Stomach (tissue), 4 donors: ENCODE measurements around the gene SLC22A31.

Source experiments
- EP300 ChIP-seq: sonication (generic); formaldehyde crosslinking; IDR thresholded peaks from one replicate; pipeline ENCODE4 v1.6.1; 2017; ENCODE audit warnings: antibody characterized with exemption
- TF ChIP-seq, protein P1 (sequence below), 7 experiments: fragments of 450-650 bp in 4 of 7; fragments of 200-600 bp in 3 of 7; sonication (generic) in 3 of 7; IDR thresholded peaks; one replicate each; pipeline ENCODE4 v1.5.1; 2016 to 2019; ENCODE audit warnings: antibody characterized with exemption in 7 of 7, control low read depth in 2 of 7, mild to moderate bottlenecking in 1 of 7

- TF ChIP-seq, protein P1, sequence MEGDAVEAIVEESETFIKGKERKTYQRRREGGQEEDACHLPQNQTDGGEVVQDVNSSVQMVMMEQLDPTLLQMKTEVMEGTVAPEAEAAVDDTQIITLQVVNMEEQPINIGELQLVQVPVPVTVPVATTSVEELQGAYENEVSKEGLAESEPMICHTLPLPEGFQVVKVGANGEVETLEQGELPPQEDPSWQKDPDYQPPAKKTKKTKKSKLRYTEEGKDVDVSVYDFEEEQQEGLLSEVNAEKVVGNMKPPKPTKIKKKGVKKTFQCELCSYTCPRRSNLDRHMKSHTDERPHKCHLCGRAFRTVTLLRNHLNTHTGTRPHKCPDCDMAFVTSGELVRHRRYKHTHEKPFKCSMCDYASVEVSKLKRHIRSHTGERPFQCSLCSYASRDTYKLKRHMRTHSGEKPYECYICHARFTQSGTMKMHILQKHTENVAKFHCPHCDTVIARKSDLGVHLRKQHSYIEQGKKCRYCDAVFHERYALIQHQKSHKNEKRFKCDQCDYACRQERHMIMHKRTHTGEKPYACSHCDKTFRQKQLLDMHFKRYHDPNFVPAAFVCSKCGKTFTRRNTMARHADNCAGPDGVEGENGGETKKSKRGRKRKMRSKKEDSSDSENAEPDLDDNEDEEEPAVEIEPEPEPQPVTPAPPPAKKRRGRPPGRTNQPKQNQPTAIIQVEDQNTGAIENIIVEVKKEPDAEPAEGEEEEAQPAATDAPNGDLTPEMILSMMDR (IDR thresholded peaks at IDR 0.05): no peak
- TF ChIP-seq EP300: no peak
Observed at GRCh38 chr16:89153848-89154271, 46.5 kb downstream of the SLC22A31 start.
